DMS153 treated with DMSO at 0.1 percent for 48 hours (cell line): Measurements from ENCODE around the gene ETF1.

ENCODE experiments used
- DNase-seq: peaks from one replicate; lab custom pipeline; 2025; ENCODE audit not compliant: unreplicated experiment; lab: John Stamatoyannopoulos, UW

The ETF1 gene

GRCh38 chr5:138542956-138543729 is at the start of gene ETF1:
ETF1 (minus strand) TSS chr5:138543236; CDS start chr5:138542918, 318 bp downstream.
- peak; percentile 76 for DNase-seq

GRCh38 chr5:138588013-138588788 is 45.2 kb upstream of the ETF1 start:
- DNase-seq = no peak

- no peak for DNase-seq
Observed at GRCh38 chr5:138585157-138585556, 42.1 kb upstream of the ETF1 start.

- DNase-seq = no peak
Observed at GRCh38 chr5:138583984-138584637, 41.1 kb upstream of the ETF1 start.

GRCh38 chr5:138582959-138583358 is 39.9 kb upstream of the ETF1 start:
- DNase-seq = no peak

- DNase-seq = no peak
Observed at GRCh38 chr5:138580777-138581176, 37.7 kb upstream of the ETF1 start.

GRCh38 chr5:138580001-138580400 is 37.0 kb upstream of the ETF1 start:
- no peak for DNase-seq

- no peak for DNase-seq
Observed at GRCh38 chr5:138579517-138579863, 36.5 kb upstream of the ETF1 start.

- DNase-seq = no peak
Observed at GRCh38 chr5:138577452-138577851, 34.4 kb upstream of the ETF1 start.

- peak; percentile 78 for DNase-seq
Observed at GRCh38 chr5:138575194-138576015, 32.4 kb upstream of the ETF1 start, which contains the start of gene HSPA9. HSPA9 (minus strand) TSS chr5:138575401; CDS start chr5:138575318, 83 bp downstream.

- no peak for DNase-seq
Observed at GRCh38 chr5:138574744-138575193, 31.7 kb upstream of the ETF1 start.

GRCh38 chr5:138573949-138574670 is 31.1 kb upstream of the ETF1 start:
- DNase-seq = no peak

- no peak for DNase-seq
Observed at GRCh38 chr5:138573223-138573622, 30.2 kb upstream of the ETF1 start.

GRCh38 chr5:138570871-138571270 is 27.8 kb upstream of the ETF1 start:
- no peak for DNase-seq

GRCh38 chr5:138569782-138570181 is 26.7 kb upstream of the ETF1 start:
- no peak for DNase-seq

GRCh38 chr5:138568061-138568824 is 25.2 kb upstream of the ETF1 start:
- DNase-seq = no peak

- no peak for DNase-seq
Observed at GRCh38 chr5:138566792-138567191, 23.8 kb upstream of the ETF1 start.

GRCh38 chr5:138565100-138565821 is 22.2 kb upstream of the ETF1 start:
- no peak for DNase-seq

GRCh38 chr5:138564242-138564641 is 21.2 kb upstream of the ETF1 start:
- DNase-seq = no peak
